Measurements from ENCODE around the gene ZC3H18.

The ZC3H18 gene

DNA sequence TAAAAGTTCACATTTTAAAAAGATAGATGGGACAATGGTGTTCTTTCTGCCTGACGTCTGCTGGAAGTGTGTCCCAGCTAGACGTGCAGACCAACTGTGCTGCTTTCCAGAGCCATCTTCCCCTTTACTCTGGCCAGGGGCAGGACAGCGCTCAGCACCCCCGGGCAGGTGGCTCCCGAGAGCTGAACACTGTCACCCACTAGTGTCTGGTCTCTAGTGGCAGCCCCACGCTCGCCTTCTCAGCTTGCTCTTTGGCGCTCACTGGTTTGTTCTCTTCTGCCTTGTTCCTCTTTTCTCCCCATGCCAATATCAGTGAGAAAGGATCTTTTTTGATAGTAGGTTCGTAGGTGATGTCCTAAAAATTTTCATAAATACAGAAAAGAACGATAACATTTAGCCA lies 25.7 kb downstream of the ZC3H18 start:
- ChIA-PET CTCF (no interaction called here), POLR2A (no interaction called here)
- TF ChIP-seq ARNT (IDR thresholded peaks at IDR 0.05), result no peak
- no peak for TF ChIP-seq FOXK2 (IDR thresholded peaks at IDR 0.05)

DNA sequence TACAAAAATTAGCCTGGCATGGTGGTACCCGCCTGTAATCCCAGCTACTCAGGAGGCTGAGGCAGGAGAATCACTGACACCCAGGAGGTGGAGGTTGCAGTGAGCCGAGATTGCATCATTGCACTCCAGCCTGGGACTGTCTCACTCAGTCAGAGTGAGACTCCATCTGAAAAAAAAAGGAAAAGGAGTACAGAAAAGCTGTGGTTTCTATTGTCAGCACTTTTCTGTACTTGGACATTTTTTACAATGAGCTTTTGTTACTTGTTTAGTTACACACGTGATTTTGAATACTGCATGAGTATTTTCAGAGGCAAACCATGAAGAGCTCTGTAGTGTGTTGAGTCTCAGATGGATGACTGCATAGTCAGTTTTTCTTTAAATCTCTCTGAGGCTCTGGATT lies 26.3 kb downstream of the ZC3H18 start:
- DNase-seq (ENCODE audit: extremely low spot score), result no peak
- ChIA-PET POLR2A (no interaction called here), CTCF (no interaction called here)
- TF ChIP-seq SP1 (IDR thresholded peaks at IDR 0.05), result no peak
- no peak for TF ChIP-seq FOXK2 (IDR thresholded peaks at IDR 0.05)
- no peak for TF ChIP-seq FOXM1 (IDR thresholded peaks at IDR 0.05; ENCODE audit: borderline replicate concordance)
- no peak for TF ChIP-seq FOXA1 (IDR thresholded peaks at IDR 0.05)
- TF ChIP-seq BHLHE40 (IDR thresholded peaks at IDR 0.05; ENCODE audit: borderline replicate concordance), result no peak
- TF ChIP-seq SUZ12 (IDR thresholded peaks at IDR 0.05), result no peak
- no peak for TF ChIP-seq PKNOX1 (IDR thresholded peaks at IDR 0.05)

More for the DNA sequence above, 25.7 kb downstream of the ZC3H18 start:
- DNase-seq (ENCODE audit: extremely low spot score), result no peak

GRCh38 chr16:88597856-88598491 lies 27.8 kb downstream of the ZC3H18 start:
- TF ChIP-seq CTBP1 (IDR thresholded peaks at IDR 0.05; ENCODE audit: borderline replicate concordance) (no peak), SP1 (IDR thresholded peaks at IDR 0.05) (no peak), BHLHE40 (IDR thresholded peaks at IDR 0.05; ENCODE audit: borderline replicate concordance) (no peak), FOXA1 (IDR thresholded peaks at IDR 0.05) (no peak), L3MBTL2 (conservative IDR thresholded peaks at IDR 0.05) (no peak), ELF4 (IDR thresholded peaks at IDR 0.05) (no peak), NFRKB (IDR thresholded peaks at IDR 0.05) (no peak)
- ChIA-PET CTCF (no interaction called here), POLR2A (no interaction called here)
- no peak for DNase-seq (ENCODE audit: extremely low spot score)

- CTCF ChIA-PET, result no interaction called here
Observed at GRCh38 chr16:88599092-88599733, 29.0 kb downstream of the ZC3H18 start.

GRCh38 chr16:88599825-88600538 lies 29.8 kb downstream of the ZC3H18 start:
- POLR2A ChIA-PET, result no interaction called here
- CTCF ChIA-PET, result no interaction called here
- TF ChIP-seq NFRKB (IDR thresholded peaks at IDR 0.05) (no peak), BHLHE40 (IDR thresholded peaks at IDR 0.05; ENCODE audit: borderline replicate concordance) (no peak), TARDBP (IDR thresholded peaks at IDR 0.05) (no peak), CTBP1 (IDR thresholded peaks at IDR 0.05; ENCODE audit: borderline replicate concordance) (no peak), SUZ12 (IDR thresholded peaks at IDR 0.05) (no peak), FOXK2 (IDR thresholded peaks at IDR 0.05) (no peak), ELF4 (IDR thresholded peaks at IDR 0.05) (no peak), FOXA1 (IDR thresholded peaks at IDR 0.05) (no peak), ARNT (IDR thresholded peaks at IDR 0.05) (no peak)
- no peak for DNase-seq (ENCODE audit: extremely low spot score)

More at GRCh38 chr16:88599092-88599733, 29.0 kb downstream of the ZC3H18 start:
- DNase-seq (ENCODE audit: extremely low spot score), result no peak
- TF ChIP-seq SUZ12 (IDR thresholded peaks at IDR 0.05) (no peak), ELF4 (IDR thresholded peaks at IDR 0.05) (no peak)
- POLR2A ChIA-PET, result no interaction called here

GRCh38 chr16:88600539-88600896 lies 30.3 kb downstream of the ZC3H18 start:
- DNase-seq (ENCODE audit: extremely low spot score), result no peak
- no peak for TF ChIP-seq HDGF (IDR thresholded peaks at IDR 0.05; ENCODE audit: borderline replicate concordance)
- TF ChIP-seq FOXK2 (IDR thresholded peaks at IDR 0.05), result no peak
- CTCF ChIA-PET, result no interaction called here
- POLR2A ChIA-PET, result no interaction called here

DNA sequence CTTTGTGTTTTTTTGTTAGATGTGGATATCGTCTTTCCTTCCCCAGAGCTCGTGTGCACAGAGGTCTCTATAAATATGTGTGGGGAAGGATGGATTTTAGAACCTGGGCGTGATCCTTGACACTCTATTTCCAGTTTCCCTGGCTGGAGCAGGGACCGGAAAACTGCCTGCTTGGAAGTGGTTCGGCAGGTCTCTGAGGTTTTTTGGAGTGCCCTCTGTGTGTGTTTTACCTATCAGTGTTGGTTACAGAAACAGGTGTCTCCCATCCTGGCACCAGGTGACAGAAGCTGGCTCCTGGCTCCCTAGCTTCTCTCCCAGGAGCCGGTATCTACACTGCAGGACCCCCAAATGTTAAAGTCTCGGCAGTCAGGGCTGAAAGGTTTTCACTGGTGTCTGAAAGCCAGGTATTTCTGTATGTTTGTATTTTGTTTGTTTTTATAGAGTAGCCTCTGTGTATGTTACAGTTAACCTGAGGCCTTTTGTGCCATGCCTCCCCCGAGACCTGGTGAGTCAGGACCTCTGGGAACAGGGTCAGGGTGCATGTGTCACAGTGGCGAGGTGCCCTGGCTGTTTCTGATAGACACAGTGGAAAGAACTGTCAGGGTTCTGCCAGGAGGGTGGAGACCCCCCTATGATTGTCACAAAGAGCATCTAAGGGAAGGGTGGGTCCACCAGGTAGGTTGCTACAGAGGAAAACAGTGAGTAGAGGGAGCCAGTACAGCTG lies 31.3 kb downstream of the ZC3H18 start:
- POLR2A ChIA-PET, result no interaction called here
- DNase-seq (ENCODE audit: extremely low spot score), result no peak
- TF ChIP-seq PKNOX1 (IDR thresholded peaks at IDR 0.05), result no peak
- no peak for TF ChIP-seq FOXM1 (IDR thresholded peaks at IDR 0.05; ENCODE audit: borderline replicate concordance)
- TF ChIP-seq ELF4 (IDR thresholded peaks at IDR 0.05), result no peak
- TF ChIP-seq SUZ12 (IDR thresholded peaks at IDR 0.05), result no peak
- CTCF ChIA-PET, result no interaction called here

GRCh38 chr16:88602091-88602490 lies 31.9 kb downstream of the ZC3H18 start:
- DNase-seq (ENCODE audit: extremely low spot score), result no peak
- TF ChIP-seq ARNT (IDR thresholded peaks at IDR 0.05) (no peak), FOXK2 (IDR thresholded peaks at IDR 0.05) (no peak), NFRKB (IDR thresholded peaks at IDR 0.05) (no peak), FOXA1 (IDR thresholded peaks at IDR 0.05) (no peak), L3MBTL2 (conservative IDR thresholded peaks at IDR 0.05) (no peak), ZNF384 (IDR thresholded peaks at IDR 0.05) (no peak), BHLHE40 (IDR thresholded peaks at IDR 0.05; ENCODE audit: borderline replicate concordance) (no peak), CTBP1 (IDR thresholded peaks at IDR 0.05; ENCODE audit: borderline replicate concordance) (no peak), SUZ12 (IDR thresholded peaks at IDR 0.05) (no peak), HDGF (IDR thresholded peaks at IDR 0.05; ENCODE audit: borderline replicate concordance) (no peak), LEF1 (IDR thresholded peaks at IDR 0.05; ENCODE audit: borderline replicate concordance) (no peak), PKNOX1 (IDR thresholded peaks at IDR 0.05) (no peak), TARDBP (IDR thresholded peaks at IDR 0.05) (no peak), FOXM1 (IDR thresholded peaks at IDR 0.05; ENCODE audit: borderline replicate concordance) (no peak)
- CTCF ChIA-PET, result no interaction called here
- POLR2A ChIA-PET, result no interaction called here

Data from HEK293T (cell line).